Measurements from ENCODE around the gene TEX51.

The TEX51 gene

GRCh38 chr2:126898636-126899035 is at the start of gene TEX51:
Gene TEX51 (plus strand): TSS chr2:126898890. CDS start chr2:126898919, 29 bp downstream.
- DNase-seq (ENCODE audit: low read depth in 2 of 2): no peak

- DNase-seq (ENCODE audit: low read depth in 2 of 2): no peak
These were observed 49.6 kb upstream of the TEX51 start for GRCh38 chr2:126849054-126849453.

GRCh38 chr2:126849486-126849885 is 49.2 kb upstream of the TEX51 start:
- DNase-seq (ENCODE audit: low read depth in 2 of 2): no peak

GRCh38 chr2:126849991-126850535 is 48.6 kb upstream of the TEX51 start:
- no peak for DNase-seq (ENCODE audit: low read depth in 2 of 2)

- DNase-seq (ENCODE audit: low read depth in 2 of 2): no peak
These were observed 47.8 kb upstream of the TEX51 start for GRCh38 chr2:126850940-126851339.

- no peak for DNase-seq (ENCODE audit: low read depth in 2 of 2)
These were observed 46.9 kb upstream of the TEX51 start for GRCh38 chr2:126851756-126852155.

GRCh38 chr2:126852361-126852760 is 46.3 kb upstream of the TEX51 start:
- DNase-seq (ENCODE audit: low read depth in 2 of 2): no peak

GRCh38 chr2:126855606-126856005 is 43.1 kb upstream of the TEX51 start:
- DNase-seq (ENCODE audit: low read depth in 2 of 2): no peak

- no peak for DNase-seq (ENCODE audit: low read depth in 2 of 2)
These were observed 42.3 kb upstream of the TEX51 start for GRCh38 chr2:126856403-126856802.

- no peak for DNase-seq (ENCODE audit: low read depth in 2 of 2)
These were observed 41.2 kb upstream of the TEX51 start for GRCh38 chr2:126857502-126857901.

- no peak for DNase-seq (ENCODE audit: low read depth in 2 of 2)
These were observed 40.7 kb upstream of the TEX51 start for GRCh38 chr2:126858013-126858412.

GRCh38 chr2:126858436-126858835 is 40.3 kb upstream of the TEX51 start:
- no peak for DNase-seq (ENCODE audit: low read depth in 2 of 2)

GRCh38 chr2:126858991-126859390 is 39.7 kb upstream of the TEX51 start:
- no peak for DNase-seq (ENCODE audit: low read depth in 2 of 2)

- DNase-seq (ENCODE audit: low read depth in 2 of 2): no peak
These were observed 39.1 kb upstream of the TEX51 start for GRCh38 chr2:126859631-126860030.

- no peak for DNase-seq (ENCODE audit: low read depth in 2 of 2)
These were observed 38.3 kb upstream of the TEX51 start for GRCh38 chr2:126860385-126860784.

- no peak for DNase-seq (ENCODE audit: low read depth in 2 of 2)
These were observed 36.0 kb upstream of the TEX51 start for GRCh38 chr2:126862730-126863129.

GRCh38 chr2:126863336-126864015 is 35.2 kb upstream of the TEX51 start:
- DNase-seq (ENCODE audit: low read depth in 2 of 2): no peak

- no peak for DNase-seq (ENCODE audit: low read depth in 2 of 2)
These were observed 33.8 kb upstream of the TEX51 start for GRCh38 chr2:126864861-126865260.

GRCh38 chr2:126866451-126866850 is 32.2 kb upstream of the TEX51 start:
- no peak for DNase-seq (ENCODE audit: low read depth in 2 of 2)

GRCh38 chr2:126874961-126875360 is 23.7 kb upstream of the TEX51 start:
- no peak for DNase-seq (ENCODE audit: low read depth in 2 of 2)

- no peak for DNase-seq (ENCODE audit: low read depth in 2 of 2)
These were observed 22.1 kb upstream of the TEX51 start for GRCh38 chr2:126876631-126877030.

GRCh38 chr2:126877041-126877440 is 21.6 kb upstream of the TEX51 start:
- DNase-seq (ENCODE audit: low read depth in 2 of 2): no peak

- DNase-seq (ENCODE audit: low read depth in 2 of 2): no peak
These were observed 20.7 kb upstream of the TEX51 start for GRCh38 chr2:126877861-126878565.
